Left lung (tissue), 10 donors: ENCODE data around the gene LAPTM5. TPM values are rescaled to one million over a fixed set of nuclear protein-coding genes. Genes with fewer than 3 reads are reported as not detected.

Source experiments
- ATAC-seq: fragments of 200-7000 bp; cut with Tn5 transposase; one replicate; pipeline ENCODE4 v1.9.1; 2020; ENCODE audit warnings: moderate library complexity
- DNase-seq, 4 donors: peaks; one replicate each; pipeline ENCODE4 v3.0.0-alpha.2; 2013 to 2020
- H3K27ac ChIP-seq, 2 donors: fragments of 200-600 bp; sonication (generic) in 1 of 2; one replicate each; pipeline versions ENCODE4 v1.5.0 to v1.8.0; 2020 to 2021
- H3K27me3 ChIP-seq, 2 donors: fragments of 200-600 bp; sonication (generic) in 1 of 2; one replicate each; pipeline versions ENCODE4 v1.5.0 to v1.8.0; 2020 to 2021
- H3K36me3 ChIP-seq, 2 donors: fragments of 200-600 bp; sonication (generic) in 1 of 2; one replicate each; pipeline versions ENCODE4 v1.5.0 to v1.8.0; 2020 to 2021
- H3K4me1 ChIP-seq, 2 donors: fragments of 200-600 bp; one replicate each; pipeline ENCODE4 v1.8.0; 2021
- H3K4me3 ChIP-seq, 2 donors: fragments of 200-600 bp; sonication (generic) in 1 of 2; one replicate each; pipeline versions ENCODE4 v1.5.0 to v1.8.0; 2020 to 2021; ENCODE audit warnings: mild to moderate bottlenecking in 1 of 2
- H3K9me3 ChIP-seq, 2 donors: fragments of 200-600 bp; sonication (generic) in 1 of 2; one replicate each; pipeline versions ENCODE4 v1.5.0 to v1.8.0; 2020 to 2021
- CTCF ChIP-seq, 2 donors: fragments of 200-600 bp; sonication (generic) in 1 of 2; IDR thresholded peaks; one replicate each; pipeline versions ENCODE4 v1.5.0 to v1.8.0; 2021; ENCODE audit warnings: antibody characterized with exemption in 2 of 2
- intact Hi-C, 2 donors: fragments of 100-400 bp; cut with DNase I; formaldehyde crosslinking; loops; one replicate each; pipeline versions ENCODE4 v1.11.2 to v1.14.2; 2022
- polyA plus RNA-seq, 6 donors: library from polyadenylated mRNA; unstranded; fragments of 120-200 nt; gene quantifications; one replicate each; pipeline ENCODE4 v1.2.1, GENCODE V29; 2013; ENCODE audit not compliant: insufficient read length in 6 of 6
- total RNA-seq, 2 donors: library from RNA; stranded (reverse); fragmentation: NEBNext Ultra II Directional; extraction: Animal tissue kit (Norgen Biotek cat#: 25700); gene quantifications; one replicate each; pipeline ENCODE4 v1.2.1, GENCODE V29; 2021
- donor health status: DM: no; HTN: yes; CAD: no.
- donor health status: DM: no; HTN: no; CAD: no.

Gene LAPTM5
- total and polyA plus RNA-seq, 8 donors, result 23.0 to 513 (median 29.5) TPM

- Histone ChIP-seq H3K4me3 (no peak overlapping the region), H3K27ac (no peak overlapping the region), H3K4me1 (peaks cover 0 to 69% of the 10 kb centered on the region in 2 donors), H3K36me3 (peaks cover 0 to 61% of the 10 kb centered on the region in 2 donors), H3K27me3 (no peaks in the 10 kb centered on the region), H3K9me3 (no peaks in the 10 kb centered on the region)
- no peak for ATAC-seq
- intact Hi-C loops, result no loop called here
- no peak for DNase-seq
- TF ChIP-seq CTCF (IDR thresholded peaks at IDR 0.05), result no peak
Observed at GRCh38 chr1:30742300-30742962, 15.1 kb downstream of the LAPTM5 start.

GRCh38 chr1:30741239-30741894 lies 16.2 kb downstream of the LAPTM5 start:
- TF ChIP-seq CTCF (IDR thresholded peaks at IDR 0.05), result no peak
- Histone ChIP-seq H3K4me1 (peaks cover 0 to 59% of the 10 kb centered on the region in 2 donors), H3K4me3 (no peak overlapping the region), H3K27me3 (no peaks in the 10 kb centered on the region), H3K36me3 (peaks cover 0 to 64% of the 10 kb centered on the region in 2 donors), H3K27ac (peak overlapping the region in 1 of 2 donors; percentile 30), H3K9me3 (no peaks in the 10 kb centered on the region)
- DNase-seq (no peak), ATAC-seq (no peak)
- intact Hi-C loops, result no loop called here

GRCh38 chr1:30740251-30741238 lies 17.0 kb downstream of the LAPTM5 start:
- no peaks in the 10 kb centered on the region for H3K9me3 ChIP-seq
- H3K27me3 ChIP-seq, result no peaks in the 10 kb centered on the region
- no peak for TF ChIP-seq CTCF (IDR thresholded peaks at IDR 0.05)
- no peak overlapping the region for H3K4me3 ChIP-seq
- peak overlapping the region in 1 of 2 donors; percentile 30 for H3K27ac ChIP-seq
- intact Hi-C loops, result no loop called here
- H3K4me1 ChIP-seq, result peaks cover 0 to 52% of the 10 kb centered on the region in 2 donors
- no peak for DNase-seq
- peaks cover 0 to 71% of the 10 kb centered on the region in 2 donors for H3K36me3 ChIP-seq
- ATAC-seq, result no peak

GRCh38 chr1:30739601-30740000 lies 18.0 kb downstream of the LAPTM5 start:
- H3K9me3 ChIP-seq, result no peaks in the 10 kb centered on the region
- H3K27ac ChIP-seq, result no peak overlapping the region
- intact Hi-C loops, result no loop called here
- peaks cover 0 to 80% of the 10 kb centered on the region in 2 donors for H3K36me3 ChIP-seq
- H3K4me1 ChIP-seq, result peaks cover 0 to 48% of the 10 kb centered on the region in 2 donors
- TF ChIP-seq CTCF (IDR thresholded peaks at IDR 0.05), result no peak
- ATAC-seq, result no peak
- H3K27me3 ChIP-seq, result no peaks in the 10 kb centered on the region
- no peak overlapping the region for H3K4me3 ChIP-seq
- DNase-seq, result no peak
